K562 (cell line): ENCODE data around the gene CNPY4. TPM values are rescaled to one million over a fixed set of nuclear protein-coding genes. Genes with fewer than 3 reads are reported as not detected.

Source experiments
- ARID2 ChIP-seq: fragments of 450-650 bp; IDR thresholded peaks from 2 replicates; pipeline ENCODE4 v1.6.1; 2017; ENCODE audit warnings: antibody characterized with exemption, mild to moderate bottlenecking
- CAMTA2 ChIP-seq: fragments of 250-450 bp; sonication (Bioruptor Pico); conservative IDR thresholded peaks from 2 replicates; pipeline ENCODE4 v1.5.1; 2022
- CBX2 ChIP-seq: fragments of 200-600 bp; sonication (generic); IDR thresholded peaks from one replicate; pipeline ENCODE4 v1.6.1; 2012; ENCODE audit warnings: mild to moderate bottlenecking, low read length, inconsistent platforms; ENCODE audit not compliant: insufficient read depth, poor library complexity, severe bottlenecking
- CBX3 ChIP-seq, 2 experiments: IDR thresholded peaks; 1 replicate in 1 of 2; 2 replicates in 1 of 2; pipeline ENCODE4 v1.6.1; 2012; ENCODE audit warnings: inconsistent platforms in 2 of 2, low read length in 2 of 2, borderline replicate concordance in 1 of 2, control low read depth in 1 of 2
- KDM1A ChIP-seq, 2 experiments: fragments of 450-650 bp; IDR thresholded peaks; 2 replicates each; pipeline ENCODE4 v1.6.1; 2016; ENCODE audit warnings: mild to moderate bottlenecking in 2 of 2
- MTA2 ChIP-seq: fragments of 450-650 bp; IDR thresholded peaks from 2 replicates; pipeline ENCODE4 v1.6.1; 2016; ENCODE audit warnings: low read depth
- MYNN ChIP-seq, 2 experiments: sonication (generic); formaldehyde crosslinking in 1 of 2; IDR thresholded peaks; 2 replicates each; pipeline versions ENCODE4 v1.5.0 to v1.6.1; 2016 to 2020; ENCODE audit warnings: antibody characterized with exemption in 1 of 2, missing genetic modification reagents in 1 of 2
- SIN3B ChIP-seq: fragments of 450-650 bp; IDR thresholded peaks from 2 replicates; pipeline ENCODE4 v1.6.1; 2017; ENCODE audit warnings: low read depth, mild to moderate bottlenecking, moderate library complexity
- SMARCA4 ChIP-seq: fragments of 450-650 bp; IDR thresholded peaks from 2 replicates; pipeline ENCODE4 v1.6.1; 2016
- STAG1 ChIP-seq: sonication (generic); formaldehyde crosslinking; IDR thresholded peaks from 2 replicates; pipeline ENCODE4 v1.5.0; 2020; ENCODE audit warnings: missing genetic modification reagents, borderline replicate concordance
- WHSC1 ChIP-seq: IDR thresholded peaks from one replicate; pipeline ENCODE4 v1.6.1; 2012; ENCODE audit warnings: low read length, control low read depth, inconsistent platforms
- ZC3H8 ChIP-seq: fragments of 450-650 bp; IDR thresholded peaks from 2 replicates; pipeline ENCODE4 v1.6.1; 2017
- ZNF134 ChIP-seq: fragments of 250-450 bp; sonication (Bioruptor Pico); conservative IDR thresholded peaks from 2 replicates; pipeline ENCODE4 v1.4.0; 2020
- ZNF217 ChIP-seq: sonication (generic); formaldehyde crosslinking; IDR thresholded peaks from 2 replicates; pipeline ENCODE4 v1.8.0; 2022; ENCODE audit warnings: mild to moderate bottlenecking, missing genetic modification reagents
- ZNF239 ChIP-seq: fragments of 250-450 bp; sonication (Bioruptor Pico); IDR thresholded peaks from 2 replicates; pipeline ENCODE4 v1.4.0; 2020; ENCODE audit warnings: mild to moderate bottlenecking
- ZNF311 ChIP-seq: fragments of 250-450 bp; sonication (Bioruptor Pico); IDR thresholded peaks from 2 replicates; pipeline ENCODE4 v1.4.0; 2020; ENCODE audit warnings: mild to moderate bottlenecking, moderate library complexity
- ZNF583 ChIP-seq: fragments of 250-450 bp; sonication (Bioruptor Pico); IDR thresholded peaks from 2 replicates; pipeline ENCODE4 v1.4.0; 2020
- polyA plus RNA-seq, 8 experiments: library from polyadenylated mRNA; depleted of rRNA in 4 of 8; stranded (reverse) in 5 of 8; unstranded in 3 of 8; fragments of >200 nt; fragmentation: Nextera tagmentation in 2 of 8; fragmentation: Illumina TruSeq in 1 of 8; extraction: Ambion mirVana in 2 of 8; extraction: Trizol in 1 of 8; gene quantifications; 2 replicates each; pipeline versions ENCODE4 v1.2.1 to v1.2.3, GENCODE V29; 2011 to 2014; ENCODE audit warnings: inconsistent platforms in 1 of 8, missing spikeins in 1 of 8
- total RNA-seq, 7 experiments: library from RNA; depleted of rRNA in 6 of 7; stranded (reverse); fragments of >200 nt in 6 of 7; fragmentation: Illumina TruSeq in 2 of 7; extraction: Trizol in 2 of 7; gene quantifications; 2 replicates each; pipeline versions ENCODE4 v1.2.1 to v1.2.3, GENCODE V29; 2011 to 2021; ENCODE audit warnings: low replicate concordance in 1 of 7
- TF ChIP-seq, protein P1 (sequence below): fragments of 450-650 bp; formaldehyde crosslinking; IDR thresholded peaks from 2 replicates; pipeline ENCODE4 v1.4.0; 2022; ENCODE audit warnings: mild to moderate bottlenecking, moderate library complexity
- TF ChIP-seq, protein P2 (sequence below): sonication (generic); formaldehyde crosslinking; IDR thresholded peaks from 2 replicates; pipeline ENCODE4 v1.8.1; 2023; ENCODE audit warnings: mild to moderate bottlenecking, missing genetic modification reagents, moderate library complexity
- TF ChIP-seq, protein P3 (sequence below): fragments of 450-650 bp; IDR thresholded peaks from 2 replicates; pipeline ENCODE4 v1.6.1; 2016; ENCODE audit warnings: antibody characterized with exemption
- TF ChIP-seq, protein P4 (sequence below): fragments of 450-650 bp; formaldehyde crosslinking; IDR thresholded peaks from 2 replicates; pipeline ENCODE4 v1.4.0; 2020; ENCODE audit warnings: mild to moderate bottlenecking, moderate library complexity
- TF ChIP-seq, protein P5 (sequence below): fragments of 450-650 bp; IDR thresholded peaks from 2 replicates; pipeline ENCODE4 v1.6.1; 2016; ENCODE audit warnings: borderline replicate concordance
- TF ChIP-seq, protein P6 (sequence below): fragments of 250-450 bp; sonication (Bioruptor Pico); IDR thresholded peaks from 2 replicates; pipeline ENCODE4 v1.5.0; 2021

The CNPY4 gene
- total and polyA plus RNA-seq, 9 of the 15 experiments (the other 6 are each of a cell fraction or from before 2014, with no cell fraction given): 1.9 to 11.2 (median 7.0) TPM

DNA sequence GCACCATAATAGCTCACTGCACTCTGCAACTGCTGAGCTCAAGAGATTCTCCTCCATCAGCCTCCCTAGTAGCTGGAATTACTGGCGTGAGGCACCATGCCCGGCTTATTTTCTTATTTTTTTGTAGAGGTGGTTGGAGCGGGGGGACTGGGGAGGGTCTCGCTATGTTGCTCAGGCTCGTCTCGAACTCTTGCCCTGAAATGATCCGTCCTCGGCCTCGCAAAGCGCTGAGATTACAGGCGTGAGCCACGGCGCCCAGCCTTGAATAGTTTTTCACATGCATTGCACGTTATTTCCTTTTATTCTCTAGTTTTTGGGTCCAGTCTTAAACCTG, 28.8 kb downstream of the CNPY4 start (continued):
- TF ChIP-seq, protein P1, sequence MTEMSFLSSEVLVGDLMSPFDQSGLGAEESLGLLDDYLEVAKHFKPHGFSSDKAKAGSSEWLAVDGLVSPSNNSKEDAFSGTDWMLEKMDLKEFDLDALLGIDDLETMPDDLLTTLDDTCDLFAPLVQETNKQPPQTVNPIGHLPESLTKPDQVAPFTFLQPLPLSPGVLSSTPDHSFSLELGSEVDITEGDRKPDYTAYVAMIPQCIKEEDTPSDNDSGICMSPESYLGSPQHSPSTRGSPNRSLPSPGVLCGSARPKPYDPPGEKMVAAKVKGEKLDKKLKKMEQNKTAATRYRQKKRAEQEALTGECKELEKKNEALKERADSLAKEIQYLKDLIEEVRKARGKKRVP (CRISPR knock-in tag): 0 out of 2 replicates have a peak, but pooled peaks have one; percentile 42
- TF ChIP-seq ZNF134 (CRISPR knock-in tag) (no peak), ZNF311 (CRISPR knock-in tag) (0 out of 2 replicates have a peak, but pooled peaks have one; percentile 18), CBX3 (IDR thresholded peaks at IDR 0.05; ENCODE audit: borderline replicate concordance in 1 of 2, low read length in 2 of 2) (no peak), WHSC1 (no peak), SIN3B (no peak), ARID2 (no peak), SMARCA4 (0 out of 2 replicates have a peak, but pooled peaks have one; percentile 20), CBX2 (no peak), MYNN (IDR thresholded peaks at IDR 0.05) (no peak), MYNN (CRISPR knock-in tag; IDR thresholded peaks at IDR 0.05) (no peak), ZNF239 (CRISPR knock-in tag) (no peak), ZC3H8 (no peak), KDM1A (IDR thresholded peaks at IDR 0.05) (0 out of 4 replicates have a peak, but pooled peaks of 1 of the 2 experiments have one; percentile 10), ZNF583 (CRISPR knock-in tag) (0 out of 2 replicates have a peak, but pooled peaks have one; percentile 41), STAG1 (no peak), ZNF217 (CRISPR knock-in tag) (no peak), MTA2 (no peak), CAMTA2 (CRISPR knock-in tag) (no peak)
- TF ChIP-seq, protein P2, sequence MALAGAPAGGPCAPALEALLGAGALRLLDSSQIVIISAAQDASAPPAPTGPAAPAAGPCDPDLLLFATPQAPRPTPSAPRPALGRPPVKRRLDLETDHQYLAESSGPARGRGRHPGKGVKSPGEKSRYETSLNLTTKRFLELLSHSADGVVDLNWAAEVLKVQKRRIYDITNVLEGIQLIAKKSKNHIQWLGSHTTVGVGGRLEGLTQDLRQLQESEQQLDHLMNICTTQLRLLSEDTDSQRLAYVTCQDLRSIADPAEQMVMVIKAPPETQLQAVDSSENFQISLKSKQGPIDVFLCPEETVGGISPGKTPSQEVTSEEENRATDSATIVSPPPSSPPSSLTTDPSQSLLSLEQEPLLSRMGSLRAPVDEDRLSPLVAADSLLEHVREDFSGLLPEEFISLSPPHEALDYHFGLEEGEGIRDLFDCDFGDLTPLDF (CRISPR knock-in tag): no peak
- TF ChIP-seq, protein P3, sequence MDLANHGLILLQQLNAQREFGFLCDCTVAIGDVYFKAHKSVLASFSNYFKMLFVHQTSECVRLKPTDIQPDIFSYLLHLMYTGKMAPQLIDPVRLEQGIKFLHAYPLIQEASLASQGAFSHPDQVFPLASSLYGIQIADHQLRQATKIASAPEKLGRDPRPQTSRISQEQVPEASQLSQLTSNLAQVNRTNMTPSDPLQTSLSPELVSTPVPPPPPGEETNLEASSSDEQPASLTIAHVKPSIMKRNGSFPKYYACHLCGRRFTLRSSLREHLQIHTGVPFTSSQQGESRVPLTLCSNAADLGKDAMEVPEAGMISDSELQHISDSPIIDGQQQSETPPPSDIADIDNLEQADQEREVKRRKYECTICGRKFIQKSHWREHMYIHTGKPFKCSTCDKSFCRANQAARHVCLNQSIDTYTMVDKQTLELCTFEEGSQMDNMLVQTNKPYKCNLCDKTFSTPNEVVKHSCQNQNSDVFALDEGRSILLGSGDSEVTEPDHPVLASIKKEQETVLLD: no peak
- TF ChIP-seq, protein P4, sequence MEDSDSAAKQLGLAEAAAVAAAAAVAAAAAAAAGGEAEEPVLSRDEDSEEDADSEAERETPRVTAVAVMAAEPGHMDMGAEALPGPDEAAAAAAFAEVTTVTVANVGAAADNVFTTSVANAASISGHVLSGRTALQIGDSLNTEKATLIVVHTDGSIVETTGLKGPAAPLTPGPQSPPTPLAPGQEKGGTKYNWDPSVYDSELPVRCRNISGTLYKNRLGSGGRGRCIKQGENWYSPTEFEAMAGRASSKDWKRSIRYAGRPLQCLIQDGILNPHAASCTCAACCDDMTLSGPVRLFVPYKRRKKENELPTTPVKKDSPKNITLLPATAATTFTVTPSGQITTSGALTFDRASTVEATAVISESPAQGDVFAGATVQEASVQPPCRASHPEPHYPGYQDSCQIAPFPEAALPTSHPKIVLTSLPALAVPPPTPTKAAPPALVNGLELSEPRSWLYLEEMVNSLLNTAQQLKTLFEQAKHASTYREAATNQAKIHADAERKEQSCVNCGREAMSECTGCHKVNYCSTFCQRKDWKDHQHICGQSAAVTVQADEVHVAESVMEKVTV: 0 out of 2 replicates have a peak, but pooled peaks have one; percentile 6
- TF ChIP-seq, protein P5, sequence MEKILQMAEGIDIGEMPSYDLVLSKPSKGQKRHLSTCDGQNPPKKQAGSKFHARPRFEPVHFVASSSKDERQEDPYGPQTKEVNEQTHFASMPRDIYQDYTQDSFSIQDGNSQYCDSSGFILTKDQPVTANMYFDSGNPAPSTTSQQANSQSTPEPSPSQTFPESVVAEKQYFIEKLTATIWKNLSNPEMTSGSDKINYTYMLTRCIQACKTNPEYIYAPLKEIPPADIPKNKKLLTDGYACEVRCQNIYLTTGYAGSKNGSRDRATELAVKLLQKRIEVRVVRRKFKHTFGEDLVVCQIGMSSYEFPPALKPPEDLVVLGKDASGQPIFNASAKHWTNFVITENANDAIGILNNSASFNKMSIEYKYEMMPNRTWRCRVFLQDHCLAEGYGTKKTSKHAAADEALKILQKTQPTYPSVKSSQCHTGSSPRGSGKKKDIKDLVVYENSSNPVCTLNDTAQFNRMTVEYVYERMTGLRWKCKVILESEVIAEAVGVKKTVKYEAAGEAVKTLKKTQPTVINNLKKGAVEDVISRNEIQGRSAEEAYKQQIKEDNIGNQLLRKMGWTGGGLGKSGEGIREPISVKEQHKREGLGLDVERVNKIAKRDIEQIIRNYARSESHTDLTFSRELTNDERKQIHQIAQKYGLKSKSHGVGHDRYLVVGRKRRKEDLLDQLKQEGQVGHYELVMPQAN: no peak
- TF ChIP-seq, protein P6, sequence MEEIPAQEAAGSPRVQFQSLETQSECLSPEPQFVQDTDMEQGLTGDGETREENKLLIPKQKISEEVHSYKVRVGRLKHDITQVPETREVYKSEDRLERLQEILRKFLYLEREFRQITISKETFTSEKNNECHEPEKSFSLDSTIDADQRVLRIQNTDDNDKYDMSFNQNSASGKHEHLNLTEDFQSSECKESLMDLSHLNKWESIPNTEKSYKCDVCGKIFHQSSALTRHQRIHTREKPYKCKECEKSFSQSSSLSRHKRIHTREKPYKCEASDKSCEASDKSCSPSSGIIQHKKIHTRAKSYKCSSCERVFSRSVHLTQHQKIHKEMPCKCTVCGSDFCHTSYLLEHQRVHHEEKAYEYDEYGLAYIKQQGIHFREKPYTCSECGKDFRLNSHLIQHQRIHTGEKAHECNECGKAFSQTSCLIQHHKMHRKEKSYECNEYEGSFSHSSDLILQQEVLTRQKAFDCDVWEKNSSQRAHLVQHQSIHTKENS (CRISPR knock-in tag): no peak
